H1 (cell line): ENCODE results near the gene DPH6. TPM values are rescaled to one million over a fixed set of nuclear protein-coding genes. Genes with fewer than 3 reads are reported as not detected.

Experiments used
- CTCF ChIA-PET: fragments of 300-600 bp; sonication (Branson Sonifier 250); formaldehyde crosslinking; loops from one replicate; lab custom pipeline; 2021; ENCODE audit not compliant: partially characterized antibody; lab: Charles Lee
- POLR2A ChIA-PET: fragments of 300-600 bp; sonication (Branson Sonifier 250); formaldehyde crosslinking; loops from one replicate; lab custom pipeline; 2021; ENCODE audit warnings: inconsistent platforms; ENCODE audit not compliant: partially characterized antibody; lab: Charles Lee
- DNase-seq, 2 experiments: peaks; one replicate each; pipeline versions ENCODE4 v3.0.0 to v3.0.0-alpha.2; 2010 to 2022; ENCODE audit warnings: low spot score in 2 of 2, low read depth in 1 of 2, mixed read lengths in 1 of 2
- FAIRE-seq: peaks from 2 replicates; lab custom pipeline; 2011; peaks lifted over from hg19 to GRCh38; lab: Jason Lieb, UNC
- H2AFZ ChIP-seq: 2 replicates; pipeline ENCODE4 v1.8.1; 2012; ENCODE audit warnings: low read length, inconsistent platforms
- H2AK5ac ChIP-seq: 2 replicates; pipeline ENCODE4 v1.6.1; 2013; ENCODE audit warnings: low read depth, low read length
- H2BK120ac ChIP-seq: replicated peaks from 2 replicates; pipeline ENCODE3; 2013; ENCODE audit warnings: low read depth, low read length, inconsistent platforms
- H2BK12ac ChIP-seq: 2 replicates; pipeline ENCODE4 v1.6.1; 2013; ENCODE audit warnings: low read depth, low read length
- H2BK15ac ChIP-seq: 2 replicates; pipeline ENCODE4 v1.6.1; 2013; ENCODE audit warnings: low read length
- H2BK20ac ChIP-seq: 2 replicates; pipeline ENCODE4 v1.6.1; 2013; ENCODE audit warnings: low read length
- H2BK5ac ChIP-seq: 2 replicates; pipeline ENCODE4 v1.6.1; 2013; ENCODE audit warnings: low read depth, low read length
- H3K14ac ChIP-seq: 2 replicates; pipeline ENCODE4 v1.6.1; 2013; ENCODE audit warnings: inconsistent platforms; ENCODE audit not compliant: insufficient read length
- H3K18ac ChIP-seq: 2 replicates; pipeline ENCODE4 v1.6.1; 2013; ENCODE audit warnings: low read length; ENCODE audit errors: extremely low read depth
- H3K23ac ChIP-seq: 2 replicates; pipeline ENCODE4 v1.6.1; 2013; ENCODE audit warnings: inconsistent platforms; ENCODE audit not compliant: insufficient read length
- H3K23me2 ChIP-seq: 2 replicates; pipeline ENCODE4 v1.6.1; 2013; ENCODE audit warnings: low read depth, low read length
- H3K27ac ChIP-seq: 2 replicates; pipeline ENCODE4 v1.6.1; 2011; ENCODE audit warnings: low read depth, low read length, inconsistent platforms
- H3K27me3 ChIP-seq, 4 experiments: replicated peaks in 1 of 4; 1 replicate in 1 of 4; 2 replicates in 3 of 4; pipeline versions ENCODE4 v1.6.1 to v1.8.1; 2011 to 2013; ENCODE audit warnings: low read length in 3 of 4, mild to moderate bottlenecking in 3 of 4, inconsistent platforms in 2 of 4, mixed read lengths in 2 of 4, moderate library complexity in 1 of 4; ENCODE audit not compliant: control insufficient read depth in 3 of 4, insufficient read depth in 3 of 4; ENCODE audit errors: extremely low read depth in 1 of 4
- H3K36me3 ChIP-seq, 4 experiments: 2 replicates each; pipeline versions ENCODE4 v1.6.1 to v1.8.1; 2011 to 2013; ENCODE audit warnings: mild to moderate bottlenecking in 4 of 4, low read length in 3 of 4, moderate library complexity in 2 of 4, control low read depth in 1 of 4, inconsistent platforms in 1 of 4; ENCODE audit not compliant: insufficient read depth in 4 of 4, control insufficient read depth in 2 of 4
- H3K4ac ChIP-seq: replicated peaks from 2 replicates; pipeline ENCODE3; 2013; ENCODE audit warnings: low read length, low read depth, mixed read lengths, inconsistent platforms; ENCODE audit not compliant: insufficient read length
- H3K4me1 ChIP-seq, 4 experiments: replicated peaks in 1 of 4; 1 replicate in 1 of 4; 2 replicates in 3 of 4; pipeline versions ENCODE4 v1.6.1 to v1.8.1; 2011 to 2013; ENCODE audit warnings: low read length in 3 of 4, inconsistent platforms in 2 of 4, mixed read lengths in 1 of 4; ENCODE audit not compliant: insufficient read depth in 4 of 4, control insufficient read depth in 3 of 4
- H3K4me2 ChIP-seq, 2 experiments: 2 replicates each; pipeline versions ENCODE4 v1.6.1 to v1.8.1; 2011 to 2013; ENCODE audit warnings: low read depth in 2 of 2, low read length in 2 of 2, control low read depth in 1 of 2, inconsistent platforms in 1 of 2, mild to moderate bottlenecking in 1 of 2; ENCODE audit not compliant: insufficient read depth in 1 of 2
- H3K4me3 ChIP-seq, 4 experiments: fragments of 200-600, 300-600 bp in 1 of 4; sonication (generic), shearing (Covaris generic), sonication (Bioruptor Twin) in 1 of 4; 2 replicates each; pipeline versions ENCODE4 v1.5.1 to v1.8.1; 2011 to 2016; ENCODE audit warnings: low read length in 4 of 4, low read depth in 3 of 4, control low read depth in 2 of 4, inconsistent platforms in 2 of 4, mild to moderate bottlenecking in 2 of 4, mixed read lengths in 1 of 4, moderate library complexity in 1 of 4; ENCODE audit not compliant: insufficient read depth in 2 of 4; ENCODE audit errors: extremely low read depth in 1 of 4
- H3K56ac ChIP-seq: replicated peaks from 2 replicates; pipeline ENCODE3; 2013; ENCODE audit warnings: low read depth, mild to moderate bottlenecking, mixed read lengths, low read length, inconsistent platforms; ENCODE audit not compliant: insufficient read length
- H3K79me1 ChIP-seq: 2 replicates; pipeline ENCODE4 v1.6.1; 2013; ENCODE audit warnings: low read depth, low read length, control low read depth
- H3K79me2 ChIP-seq, 2 experiments: 2 replicates each; pipeline versions ENCODE4 v1.6.1 to v1.8.1; 2012 to 2013; ENCODE audit warnings: low read length in 2 of 2, mild to moderate bottlenecking in 2 of 2, inconsistent platforms in 1 of 2; ENCODE audit not compliant: insufficient read depth in 2 of 2, control insufficient read depth in 1 of 2
- H3K9ac ChIP-seq, 4 experiments: replicated peaks in 1 of 4; 1 replicate in 1 of 4; 2 replicates in 3 of 4; pipeline versions ENCODE4 v1.6.1 to v1.8.1; 2011 to 2013; ENCODE audit warnings: low read depth in 3 of 4, low read length in 3 of 4, control low read depth in 2 of 4, mild to moderate bottlenecking in 2 of 4, moderate library complexity in 2 of 4, inconsistent platforms in 1 of 4; ENCODE audit errors: extremely low read depth in 1 of 4
- H3K9me3 ChIP-seq, 2 experiments: 2 replicates each; pipeline versions ENCODE4 v1.6.1 to v1.8.1; 2012 to 2013; ENCODE audit warnings: mild to moderate bottlenecking in 2 of 2, moderate library complexity in 2 of 2, control low read depth in 1 of 2, inconsistent platforms in 1 of 2, low read depth in 1 of 2, low read length in 1 of 2, mixed read lengths in 1 of 2; ENCODE audit not compliant: insufficient read depth in 2 of 2
- H4K20me1 ChIP-seq, 2 experiments: replicated peaks in 1 of 2; 2 replicates each; pipeline versions ENCODE3 to v1.8.1; 2011 to 2013; ENCODE audit warnings: inconsistent platforms in 2 of 2, low read length in 2 of 2, mild to moderate bottlenecking in 1 of 2; ENCODE audit not compliant: insufficient read depth in 2 of 2, control insufficient read depth in 1 of 2
- H4K5ac ChIP-seq: 2 replicates; pipeline ENCODE4 v1.6.1; 2013; ENCODE audit warnings: low read length, low read depth, mixed read lengths, inconsistent platforms; ENCODE audit not compliant: insufficient read length
- H4K8ac ChIP-seq: 2 replicates; pipeline ENCODE4 v1.8.0; 2013; ENCODE audit warnings: mild to moderate bottlenecking, moderate library complexity, low read length, inconsistent platforms; ENCODE audit not compliant: insufficient read depth; ENCODE audit errors: extremely low read depth
- H4K91ac ChIP-seq: replicated peaks from 2 replicates; pipeline ENCODE3; 2013; ENCODE audit warnings: low read length, mixed read lengths, inconsistent platforms; ENCODE audit not compliant: insufficient read length
- ATF3 ChIP-seq: IDR thresholded peaks from 2 replicates; pipeline ENCODE4 v1.6.1; 2011; ENCODE audit warnings: low read depth, mild to moderate bottlenecking, low read length; ENCODE audit not compliant: insufficient read depth
- EGR1 ChIP-seq: IDR thresholded peaks from 2 replicates; pipeline ENCODE4 v1.6.1; 2011; ENCODE audit warnings: low read depth, low read length, borderline replicate concordance
- POLR2A ChIP-seq, 2 experiments: IDR thresholded peaks; 1 replicate in 1 of 2; 2 replicates in 1 of 2; pipeline ENCODE4 v1.6.1; 2011; ENCODE audit warnings: low read depth in 2 of 2, low read length in 2 of 2, mild to moderate bottlenecking in 2 of 2; ENCODE audit errors: control extremely low read depth in 1 of 2
- POU5F1 ChIP-seq: IDR thresholded peaks from 2 replicates; pipeline ENCODE4 v1.6.1; 2011; ENCODE audit warnings: low read depth, mild to moderate bottlenecking, low read length, moderate library complexity
- polyA plus RNA-seq, 7 experiments: library from polyadenylated mRNA; depleted of rRNA in 3 of 7; stranded (reverse) in 5 of 7; unstranded in 2 of 7; fragments of >200 nt in 5 of 7; fragments of 200-250 nt in 2 of 7; gene quantifications; 1 replicate in 5 of 7; 2 replicates in 1 of 7; 4 replicates in 1 of 7; pipeline versions ENCODE4 v1.2.1 to v1.2.3, GENCODE V29; 2011 to 2013; ENCODE audit warnings: missing spikeins in 2 of 7, mixed read lengths in 2 of 7
- total RNA-seq: library from RNA; stranded (reverse); fragmentation: NEBNext Ultra II Directional; extraction: Animal tissue kit (Norgen Biotek cat#: 25700); gene quantifications from 2 replicates; pipeline ENCODE4 v1.2.1, GENCODE V29; 2021

The DPH6 gene
- total and polyA plus RNA-seq, 2 of the 8 experiments (the other 6 are each of a cell fraction or from before 2014, with no cell fraction given) = 21.6 to 30.5 TPM

GRCh38 chr15:35430301-35430700 lies 115.7 kb downstream of the DPH6 start:
- Histone ChIP-seq H4K91ac (no peak overlapping the region), H3K23ac (no peak overlapping the region), H3K27ac (no peak overlapping the region), H4K8ac (no peak overlapping the region), H3K4me1 (no peaks in the 10 kb centered on the region), H3K56ac (no peak overlapping the region), H2BK5ac (no peak overlapping the region), H2AFZ (no peak overlapping the region), H2AK5ac (no peak overlapping the region), H3K4me3 (no peak overlapping the region), H3K27me3 (no peaks in the 10 kb centered on the region), H3K14ac (no peak overlapping the region), H3K79me1 (no peaks in the 10 kb centered on the region), H3K9ac (no peak overlapping the region), H3K18ac (no peak overlapping the region), H3K23me2 (no peaks in the 10 kb centered on the region), H2BK120ac (no peak overlapping the region), H3K79me2 (no peaks in the 10 kb centered on the region), H3K36me3 (peaks cover 0 to under 1% (median 0%) of the 10 kb centered on the region in 4 experiments; a peak in 1 of 8 replicates), H3K4ac (no peak overlapping the region), H3K9me3 (no peaks in the 10 kb centered on the region), H2BK20ac (no peak overlapping the region), H4K20me1 (no peaks in the 10 kb centered on the region), H4K5ac (no peak overlapping the region), H2BK12ac (no peak overlapping the region), H2BK15ac (no peak overlapping the region), H3K4me2 (no peak overlapping the region)
- ChIA-PET CTCF (no interaction called here), POLR2A (no interaction called here)
- DNase-seq (no peak), FAIRE-seq (no peak)
- TF ChIP-seq POLR2A (IDR thresholded peaks at IDR 0.05; ENCODE audit: control extremely low read depth in 1 of 2, low read depth in 2 of 2, low read length in 2 of 2) = no peak
- TF ChIP-seq EGR1 = no peak
- TF ChIP-seq ATF3 = no peak
- TF ChIP-seq POU5F1 = no peak
